Measurements from ENCODE around the gene KLHDC8B. TPM values are rescaled to one million over a fixed set of nuclear protein-coding genes. Genes with fewer than 3 reads are reported as not detected.

The KLHDC8B gene
- total and polyA plus RNA-seq, 9 of the 15 experiments (the other 6 are each of a cell fraction or from before 2014, with no cell fraction given) = 6.9 to 34.8 (median 25.2) TPM

DNA sequence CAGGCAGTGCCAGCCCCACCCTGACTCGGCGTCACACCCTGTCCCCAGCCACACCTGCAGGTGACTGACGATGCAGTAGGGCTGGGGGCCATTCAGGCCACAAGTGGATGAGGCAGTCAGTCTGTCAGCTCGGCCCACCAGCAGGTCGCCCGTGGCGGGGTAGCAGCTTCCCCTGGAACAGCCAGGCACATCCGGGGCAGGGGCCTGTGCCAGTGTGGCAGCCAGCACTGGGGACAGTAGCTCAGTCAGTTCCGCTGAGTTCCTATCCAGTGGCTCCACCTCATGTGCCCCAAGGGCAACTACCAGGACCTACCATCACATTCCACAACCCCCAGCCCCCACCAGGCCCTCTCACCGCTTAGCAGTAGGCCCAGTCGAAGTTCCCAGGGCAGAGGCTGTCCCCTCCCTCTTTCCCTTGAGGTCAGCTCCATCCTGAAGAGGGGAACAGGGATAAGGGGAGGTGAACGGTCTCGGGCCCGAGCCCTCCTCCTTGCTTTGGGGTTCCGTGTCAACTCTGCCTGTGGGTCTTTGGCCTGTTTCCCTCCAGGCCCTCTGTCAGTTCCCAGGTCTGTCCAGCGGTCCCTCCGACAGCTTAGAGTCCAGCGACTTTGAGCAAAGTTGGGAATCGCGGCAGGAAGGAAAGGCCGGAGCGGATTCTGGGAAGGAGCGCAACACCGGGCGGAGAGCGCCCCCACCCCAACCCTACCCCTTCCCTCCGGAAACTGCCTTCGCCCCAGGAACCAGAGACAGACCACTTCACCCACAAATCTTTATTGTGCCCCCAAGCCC is 38.8 kb upstream of the KLHDC8B start, which contains the start of gene LAMB2:
LAMB2 (minus strand) TSS at position 614 of the 789 bp plus-strand sequence; CDS start at position 431, 183 bp downstream.
- no peaks in the 10 kb centered on the region for H3K36me3 ChIP-seq (ENCODE audit: control insufficient read depth, insufficient read depth, low read length)
- intact Hi-C loops (cut with micrococcal nuclease) (no loop called here), in situ Hi-C loops (cut with MboI) (no loop called here)
- H3K27ac ChIP-seq (ENCODE audit: extremely low read depth, low read depth, low read length) = peak within 1 kb of the TSS; percentile 77
- CTCF ChIA-PET (ENCODE audit: low intra/inter-chr PET ratio) = no interaction called here
- H3K9me1 ChIP-seq (ENCODE audit: control insufficient read depth, insufficient read depth, low read length) = no peaks in the 10 kb centered on the region
- H3K27me3 ChIP-seq (ENCODE audit: control insufficient read depth in 2 of 2, insufficient read depth in 2 of 2, low read length in 2 of 2) = no peaks in the 10 kb centered on the region; a peak in 1 of 5 replicates
- FAIRE-seq = peak; percentile 71
- 8% methylated on average over 22 of the region's 28 CpGs for WGBS (ENCODE audit: insufficient coverage, low coverage, missing lambda C conversion rate)
- H3K4me2 ChIP-seq (ENCODE audit: insufficient read depth, low read length) = peak within 1 kb of the TSS; percentile 86
- H3K4me3 ChIP-seq = peak within 1 kb of the TSS; percentile 53
- ATAC-seq = peak; percentile 72
- H3K79me2 ChIP-seq (ENCODE audit: control insufficient read depth, insufficient read depth, low read length) = no peaks in the 10 kb centered on the region; the same call in 2 of the 3 replicates
- H3K9me3 ChIP-seq (replicated peaks; ENCODE audit: control insufficient read depth, insufficient read depth, low read depth, low read length) = no peaks in the 10 kb centered on the region
- peak; percentile 69 to 72 (median 70) for DNase-seq (ENCODE audit: extremely low read depth in 1 of 4, low spot score in 3 of 4)
- peaks cover 2 to 32% of the 10 kb centered on the region in 2 experiments; a peak in 4 of 5 replicates for H3K4me1 ChIP-seq (replicated peaks in 1 of 2; ENCODE audit: control insufficient read depth in 2 of 2, insufficient read depth in 2 of 2, low read length in 2 of 2)
- H3K9ac ChIP-seq (ENCODE audit: insufficient read depth in 1 of 2, low read depth in 2 of 2, low read length in 2 of 2) = peak within 1 kb of the TSS; percentile 81 to 89
- POLR2A ChIA-PET = interaction anchor here (0.6 to 2.4 kb wide), 5 partner anchors 9 to 145 kb away, joined by 3 to 8 read pairs (median 3); partner anchors contain the start of genes USP19 and WDR6
- H2AFZ ChIP-seq (ENCODE audit: low read depth, low read length) = peak within 1 kb of the TSS; percentile 99
- BruUV-seq (replicated peaks) = TSS peak; percentile 92
- no peaks in the 10 kb centered on the region for H4K20me1 ChIP-seq (replicated peaks; ENCODE audit: control insufficient read depth, insufficient read depth, low read length)
- TF ChIP-seq ZBED1 (IDR thresholded peaks at IDR 0.05) (no peak), ZNF124 (CRISPR knock-in tag; IDR thresholded peaks at IDR 0.05) (no peak), HLTF (IDR thresholded peaks at IDR 0.05) (no peak), PCBP2 (IDR thresholded peaks at IDR 0.05; ENCODE audit: low read depth, low read length, poor library complexity, severe bottlenecking) (no peak), OTX1 (CRISPR knock-in tag; IDR thresholded peaks at IDR 0.05) (no peak), PKNOX1 (IDR thresholded peaks at IDR 0.05) (no peak), ZNF586 (CRISPR knock-in tag; conservative IDR thresholded peaks at IDR 0.05) (no peak), AFF1 (IDR thresholded peaks at IDR 0.05; ENCODE audit: low read depth in 1 of 2, partially characterized antibody in 2 of 2) (no peak), POLR2A (conservative IDR thresholded peaks at IDR 0.05) (no peak), RBM17 (IDR thresholded peaks at IDR 0.05; ENCODE audit: borderline replicate concordance, low read depth, low read length) (no peak), NONO (IDR thresholded peaks at IDR 0.05; ENCODE audit: low read depth in 2 of 2, low read length in 1 of 2) (no peak), SMARCE1 (IDR thresholded peaks at IDR 0.05) (no peak)
- TF ChIP-seq, protein P1, sequence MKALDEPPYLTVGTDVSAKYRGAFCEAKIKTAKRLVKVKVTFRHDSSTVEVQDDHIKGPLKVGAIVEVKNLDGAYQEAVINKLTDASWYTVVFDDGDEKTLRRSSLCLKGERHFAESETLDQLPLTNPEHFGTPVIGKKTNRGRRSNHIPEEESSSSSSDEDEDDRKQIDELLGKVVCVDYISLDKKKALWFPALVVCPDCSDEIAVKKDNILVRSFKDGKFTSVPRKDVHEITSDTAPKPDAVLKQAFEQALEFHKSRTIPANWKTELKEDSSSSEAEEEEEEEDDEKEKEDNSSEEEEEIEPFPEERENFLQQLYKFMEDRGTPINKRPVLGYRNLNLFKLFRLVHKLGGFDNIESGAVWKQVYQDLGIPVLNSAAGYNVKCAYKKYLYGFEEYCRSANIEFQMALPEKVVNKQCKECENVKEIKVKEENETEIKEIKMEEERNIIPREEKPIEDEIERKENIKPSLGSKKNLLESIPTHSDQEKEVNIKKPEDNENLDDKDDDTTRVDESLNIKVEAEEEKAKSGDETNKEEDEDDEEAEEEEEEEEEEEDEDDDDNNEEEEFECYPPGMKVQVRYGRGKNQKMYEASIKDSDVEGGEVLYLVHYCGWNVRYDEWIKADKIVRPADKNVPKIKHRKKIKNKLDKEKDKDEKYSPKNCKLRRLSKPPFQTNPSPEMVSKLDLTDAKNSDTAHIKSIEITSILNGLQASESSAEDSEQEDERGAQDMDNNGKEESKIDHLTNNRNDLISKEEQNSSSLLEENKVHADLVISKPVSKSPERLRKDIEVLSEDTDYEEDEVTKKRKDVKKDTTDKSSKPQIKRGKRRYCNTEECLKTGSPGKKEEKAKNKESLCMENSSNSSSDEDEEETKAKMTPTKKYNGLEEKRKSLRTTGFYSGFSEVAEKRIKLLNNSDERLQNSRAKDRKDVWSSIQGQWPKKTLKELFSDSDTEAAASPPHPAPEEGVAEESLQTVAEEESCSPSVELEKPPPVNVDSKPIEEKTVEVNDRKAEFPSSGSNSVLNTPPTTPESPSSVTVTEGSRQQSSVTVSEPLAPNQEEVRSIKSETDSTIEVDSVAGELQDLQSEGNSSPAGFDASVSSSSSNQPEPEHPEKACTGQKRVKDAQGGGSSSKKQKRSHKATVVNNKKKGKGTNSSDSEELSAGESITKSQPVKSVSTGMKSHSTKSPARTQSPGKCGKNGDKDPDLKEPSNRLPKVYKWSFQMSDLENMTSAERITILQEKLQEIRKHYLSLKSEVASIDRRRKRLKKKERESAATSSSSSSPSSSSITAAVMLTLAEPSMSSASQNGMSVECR (CRISPR knock-in tag; IDR thresholded peaks at IDR 0.05) = no peak

All from K562 (cell line).